Gastroesophageal sphincter (tissue), 3 donors: ENCODE data around the gene VDAC1.

Source experiments
- CTCF ChIP-seq, 4 experiments: fragments of 200-600 bp in 2 of 4; fragments of 450-650 bp in 2 of 4; sonication (generic) in 1 of 4; IDR thresholded peaks; one replicate each; pipeline ENCODE4 v1.5.1; 2017 to 2019; ENCODE audit warnings: antibody characterized with exemption in 4 of 4, mild to moderate bottlenecking in 2 of 4, moderate library complexity in 2 of 4
- EP300 ChIP-seq: sonication (generic); formaldehyde crosslinking; IDR thresholded peaks from one replicate; pipeline ENCODE4 v1.6.1; 2017; ENCODE audit warnings: antibody characterized with exemption, mild to moderate bottlenecking
- POLR2A ChIP-seq, 2 donors: fragments of 450-650 bp; IDR thresholded peaks; one replicate each; pipeline ENCODE4 v1.6.1; 2017; ENCODE audit warnings: antibody characterized with exemption in 2 of 2, mild to moderate bottlenecking in 2 of 2, moderate library complexity in 1 of 2
- POLR2AphosphoS5 ChIP-seq: sonication (generic); formaldehyde crosslinking; IDR thresholded peaks from one replicate; pipeline ENCODE4 v1.6.1; 2017; ENCODE audit warnings: antibody characterized with exemption

GRCh38 chr5:133938929-133939328 lies 65.8 kb downstream of the VDAC1 start:
- no peak for TF ChIP-seq POLR2A (IDR thresholded peaks at IDR 0.05)
- no peak for TF ChIP-seq CTCF (IDR thresholded peaks at IDR 0.05)
- no peak for TF ChIP-seq POLR2AphosphoS5
- no peak for TF ChIP-seq EP300
